Activated CD8-positive, alpha-beta T cell treated with anti-CD3 and anti-CD28 coated beads for 36 hours (primary cell): ENCODE data around the gene ATP6V0D1. TPM values are rescaled to one million over a fixed set of nuclear protein-coding genes. Genes with fewer than 3 reads are reported as not detected.

Experiments
- ATAC-seq: fragments of 200-7000 bp; cut with Tn5 transposase; one replicate; pipeline ENCODE4 v1.10.0; 2021; ENCODE audit warnings: mild to moderate bottlenecking, moderate library complexity
- CTCF ChIA-PET: fragments of 350-600 bp; sonication (Branson Sonifier 250); formaldehyde crosslinking; loops from one replicate; lab custom pipeline; 2021; ENCODE audit warnings: antibody characterized with exemption; lab: Charles Lee
- POLR2A ChIA-PET: fragments of 350-600 bp; sonication (Branson Sonifier 250); formaldehyde crosslinking; loops from one replicate; lab custom pipeline; 2021; ENCODE audit warnings: antibody characterized with exemption; lab: Charles Lee
- DNase-seq: peaks from one replicate; pipeline ENCODE4 v3.0.0-alpha.2; 2020
- H3K27ac Mint-ChIP-seq: one replicate; pipeline ENCODE4 v1.8.0; 2021; ENCODE audit warnings: mild to moderate bottlenecking, mixed read lengths
- H3K27me3 Mint-ChIP-seq: one replicate; pipeline ENCODE4 v1.8.0; 2021; ENCODE audit warnings: mixed read lengths
- H3K36me3 Mint-ChIP-seq: one replicate; pipeline ENCODE4 v1.8.0; 2021; ENCODE audit warnings: low read depth, mixed read lengths
- H3K4me1 Mint-ChIP-seq: one replicate; pipeline ENCODE4 v1.8.0; 2021; ENCODE audit warnings: low read depth, mixed read lengths
- H3K4me3 Mint-ChIP-seq: one replicate; pipeline ENCODE4 v1.8.0; 2021; ENCODE audit warnings: mild to moderate bottlenecking, moderate library complexity, mixed read lengths
- H3K9me3 Mint-ChIP-seq: one replicate; pipeline ENCODE4 v1.8.0; 2021; ENCODE audit warnings: mixed read lengths
- CTCF ChIP-seq: fragments of 200-600 bp; IDR thresholded peaks from one replicate; pipeline ENCODE4 v1.8.0; 2022; ENCODE audit warnings: antibody characterized with exemption, mild to moderate bottlenecking
- intact Hi-C: fragments of 100-400 bp; cut with micrococcal nuclease; formaldehyde crosslinking; loops from one replicate; pipeline ENCODE4 v1.10.0; 2022
- total RNA-seq, 2 experiments: library from RNA; stranded (reverse); gene quantifications; one replicate each; pipeline ENCODE4 v1.2.3, GENCODE V29; 2021

ATP6V0D1 gene
- total RNA-seq, 2 experiments from 2014 or later, result 17.5 to 18.2 TPM

- intact Hi-C loops, result no loop called here
- CTCF ChIA-PET, result interaction anchor here (0.6 to 3.0 kb wide), 8 partner anchors 12 to 51 kb away, joined by 3 to 19 read pairs (median 6); no protein-coding TSS in a partner anchor
- TF ChIP-seq CTCF, result no peak
Observed at GRCh38 chr16:67397812-67398545, 83.0 kb downstream of the ATP6V0D1 start.

DNA sequence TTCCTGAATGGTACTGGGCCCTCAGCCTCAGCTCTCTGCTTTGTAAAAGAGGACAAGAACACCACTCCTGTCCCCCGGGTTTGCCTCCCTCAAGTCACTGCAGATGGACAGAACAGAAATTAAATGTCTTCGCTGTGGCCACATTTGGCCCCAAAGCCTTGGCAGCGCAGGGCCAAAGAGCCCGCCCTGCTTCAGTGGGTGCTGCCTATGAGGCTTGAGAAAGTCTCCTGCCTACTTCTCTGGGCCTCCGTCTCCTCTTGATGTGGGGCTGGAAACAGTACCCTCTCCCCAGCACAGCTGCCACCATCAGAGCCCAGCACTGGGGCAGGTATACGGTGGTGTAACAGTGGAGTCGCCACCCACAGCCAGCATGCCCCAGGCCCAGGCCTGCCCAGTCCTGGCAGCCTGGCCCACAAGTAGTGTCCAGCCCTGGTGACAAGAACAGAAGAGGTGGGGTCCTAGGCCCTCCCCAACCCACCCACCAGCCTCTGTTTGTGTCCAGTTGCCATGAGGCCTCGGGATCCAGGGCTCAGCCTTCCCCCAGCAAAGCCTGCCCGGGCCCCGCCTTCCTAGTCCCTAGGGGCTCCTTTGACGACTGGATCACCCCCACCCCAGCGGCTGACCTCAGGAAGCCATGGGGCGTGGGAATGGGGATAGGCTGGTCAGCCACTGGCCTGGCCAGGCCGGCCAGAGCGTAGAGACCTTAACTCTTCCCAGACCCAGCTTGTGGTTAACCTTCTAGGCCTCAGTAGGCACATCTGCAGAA lies 83.7 kb downstream of the ATP6V0D1 start:
- intact Hi-C loops, result no loop called here
- ChIA-PET POLR2A (no interaction called here), CTCF (interaction anchor here (1.1 to 1.2 kb wide), 2 partner anchors 31 to 50 kb away, joined by 3 to 4 read pairs; no protein-coding TSS in a partner anchor)
- Mint-ChIP-seq H3K27ac (no peak overlapping the region), H3K4me3 (no peak overlapping the region), H3K9me3 (no peaks in the 10 kb centered on the region), H3K4me1 (peaks cover 4% of the 10 kb centered on the region), H3K27me3 (peaks cover 30% of the 10 kb centered on the region), H3K36me3 (no peaks in the 10 kb centered on the region)
- ATAC-seq (no peak), DNase-seq (no peak)
- TF ChIP-seq CTCF, result no peak

More at GRCh38 chr16:67397812-67398545, 83.0 kb downstream of the ATP6V0D1 start:
- Mint-ChIP-seq H3K4me3 (no peak overlapping the region), H3K27ac (no peak overlapping the region), H3K4me1 (peaks cover 4% of the 10 kb centered on the region), H3K9me3 (no peaks in the 10 kb centered on the region), H3K36me3 (no peaks in the 10 kb centered on the region), H3K27me3 (peaks cover 25% of the 10 kb centered on the region)
- POLR2A ChIA-PET, result interaction anchor here (0.5 kb wide), 1 partner anchor 356 kb away, joined by 3 read pairs; no protein-coding TSS in a partner anchor
- DNase-seq, result peak; percentile 30
- ATAC-seq, result no peak

GRCh38 chr16:67396159-67397035 lies 84.6 kb downstream of the ATP6V0D1 start:
- H3K36me3 Mint-ChIP-seq, result no peaks in the 10 kb centered on the region
- ChIA-PET CTCF (interaction anchor here (1.1 to 1.5 kb wide), 3 partner anchors 11 to 122 kb away, joined by 3 to 4 read pairs (median 3); no protein-coding TSS in a partner anchor), POLR2A (interaction anchor here (0.9 kb wide), 1 partner anchor 103 kb away, joined by 3 read pairs; no protein-coding TSS in a partner anchor)
- H3K4me1 Mint-ChIP-seq, result peaks cover 4% of the 10 kb centered on the region
- H3K27ac Mint-ChIP-seq, result no peak overlapping the region
- DNase-seq, result no peak
- peaks cover 31% of the 10 kb centered on the region for H3K27me3 Mint-ChIP-seq
- intact Hi-C loops, result no loop called here
- no peak for TF ChIP-seq CTCF
- no peak for ATAC-seq
- no peak overlapping the region for H3K4me3 Mint-ChIP-seq
- H3K9me3 Mint-ChIP-seq, result no peaks in the 10 kb centered on the region

DNA sequence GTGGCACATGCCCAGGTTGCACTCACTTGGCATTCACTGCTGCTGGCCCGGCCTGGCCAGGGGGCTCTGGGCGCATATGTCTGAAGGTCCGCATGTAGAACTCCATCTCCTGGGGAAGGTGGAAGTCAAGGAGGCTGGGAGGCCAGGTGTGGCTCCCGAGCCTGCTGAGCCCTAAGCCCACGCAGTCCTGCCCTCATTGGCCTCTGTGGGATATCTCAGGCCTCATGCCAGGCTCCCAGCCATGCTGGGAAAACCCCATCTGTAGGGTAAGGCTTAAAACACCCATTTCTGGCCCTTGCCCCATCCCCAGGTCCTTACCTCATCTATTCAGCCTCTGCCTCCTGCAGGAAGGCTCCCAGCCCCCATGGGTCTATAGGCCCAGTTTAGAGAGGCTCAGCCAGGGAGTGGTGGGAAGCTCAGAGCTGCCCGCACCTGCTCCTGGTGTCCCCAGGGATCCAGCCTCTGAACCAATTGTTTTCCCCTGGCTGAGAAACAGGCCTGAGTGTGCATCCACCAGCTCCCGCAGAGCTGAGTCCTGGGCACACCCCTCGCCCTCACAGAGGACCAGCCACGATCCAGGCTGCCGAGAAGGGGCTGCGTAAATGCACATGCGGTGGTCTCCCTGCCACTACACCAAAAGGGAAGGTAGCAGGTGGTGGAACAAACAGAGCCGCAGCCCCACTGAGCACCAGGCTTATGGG lies 85.3 kb downstream of the ATP6V0D1 start:
- no peak for DNase-seq
- intact Hi-C loops, result no loop called here
- no peak overlapping the region for H3K4me3 Mint-ChIP-seq
- ChIA-PET POLR2A (interaction anchor here (0.9 kb wide), 1 partner anchor 102 kb away, joined by 3 read pairs; no protein-coding TSS in a partner anchor), CTCF (interaction anchor here (1.1 to 1.5 kb wide), 2 partner anchors 10 to 121 kb away, joined by 3 read pairs; no protein-coding TSS in a partner anchor)
- peaks cover 4% of the 10 kb centered on the region for H3K4me1 Mint-ChIP-seq
- ATAC-seq, result no peak
- peaks cover 30% of the 10 kb centered on the region for H3K27me3 Mint-ChIP-seq
- no peaks in the 10 kb centered on the region for H3K36me3 Mint-ChIP-seq
- TF ChIP-seq CTCF, result no peak
- no peak overlapping the region for H3K27ac Mint-ChIP-seq
- H3K9me3 Mint-ChIP-seq, result no peaks in the 10 kb centered on the region
